ENCODE measurements around the gene TRAPPC11. TPM values are rescaled to one million over a fixed set of nuclear protein-coding genes. Genes with fewer than 3 reads are reported as not detected.

The TRAPPC11 gene
- polyA plus RNA-seq, 1 of the 3 experiments (the other 2 are of a cell fraction) = 18.8 TPM

DNA sequence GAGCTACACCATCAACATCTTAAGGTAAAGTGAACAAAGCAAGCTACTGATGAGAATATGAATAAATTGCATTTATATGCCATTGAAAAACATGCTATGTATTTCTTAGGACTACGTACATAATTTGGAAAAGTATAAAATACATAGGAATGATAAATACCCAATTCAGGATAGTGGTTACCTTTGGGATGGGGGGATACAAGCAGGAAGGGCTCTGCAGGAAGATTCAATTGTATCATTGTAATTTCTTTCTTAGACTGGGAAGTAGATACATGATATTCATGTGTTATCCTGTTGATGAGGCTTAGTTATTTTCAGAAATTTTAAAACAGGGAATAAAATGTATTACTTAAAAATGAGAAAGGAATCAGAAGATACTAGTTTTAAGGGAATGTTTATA, 43.4 kb downstream of the TRAPPC11 start:
- no peak for DNase-seq
- H3K27ac ChIP-seq (ENCODE audit: low read depth in 2 of 2, low read length in 1 of 2) = no peak overlapping the region
- no peaks in the 10 kb centered on the region for H3K27me3 ChIP-seq (ENCODE audit: insufficient read depth)
- no peak overlapping the region for H2AFZ ChIP-seq (ENCODE audit: low read depth)
- H3K36me3 ChIP-seq (replicated peaks in 1 of 2; ENCODE audit: control insufficient read depth in 1 of 2, insufficient read depth in 2 of 2, low read length in 1 of 2) = peaks cover 73 to 74% of the 10 kb centered on the region in 2 experiments
- no peak overlapping the region for H3K4me3 ChIP-seq (ENCODE audit: low read depth in 2 of 2, low read length in 1 of 2)
- ChIA-PET CTCF (interaction anchor here (0.9 to 1.5 kb wide), 2 partner anchors 19 to 23 kb away, joined by 3 read pairs; no protein-coding TSS in a partner anchor), POLR2A (no interaction called here)
- no peaks in the 10 kb centered on the region for H3K79me2 ChIP-seq (ENCODE audit: insufficient read depth)
- no peaks in the 10 kb centered on the region for H3F3A ChIP-seq (replicated peaks; ENCODE audit: insufficient read depth)
- no peak overlapping the region for H3K4me2 ChIP-seq
- 40% methylated on average over 1 of the region's 1 CpG for WGBS (ENCODE audit: low lambda C conversion rate)
- H3K9me2 ChIP-seq = no peaks in the 10 kb centered on the region
- no peak for TF ChIP-seq ZBTB33 (IDR thresholded peaks at IDR 0.05; ENCODE audit: borderline replicate concordance, low read depth)
- no peak for TF ChIP-seq TEAD4 (IDR thresholded peaks at IDR 0.05; ENCODE audit: borderline replicate concordance, insufficient read depth)
- TF ChIP-seq POLR2AphosphoS5 (IDR thresholded peaks at IDR 0.05; ENCODE audit: low read depth, low read length) = no peak
- no peak for TF ChIP-seq FOSL2 (IDR thresholded peaks at IDR 0.05; ENCODE audit: borderline replicate concordance, low read depth)
- H3K4me1 ChIP-seq (ENCODE audit: control insufficient read depth in 1 of 2, insufficient read depth in 2 of 2, low read depth in 1 of 2, low read length in 1 of 2) = no peaks in the 10 kb centered on the region
- H3K9me3 ChIP-seq = no peaks in the 10 kb centered on the region
- no peak overlapping the region for H3K9ac ChIP-seq
- H4K20me1 ChIP-seq (ENCODE audit: insufficient read depth) = no peaks in the 10 kb centered on the region

DNA sequence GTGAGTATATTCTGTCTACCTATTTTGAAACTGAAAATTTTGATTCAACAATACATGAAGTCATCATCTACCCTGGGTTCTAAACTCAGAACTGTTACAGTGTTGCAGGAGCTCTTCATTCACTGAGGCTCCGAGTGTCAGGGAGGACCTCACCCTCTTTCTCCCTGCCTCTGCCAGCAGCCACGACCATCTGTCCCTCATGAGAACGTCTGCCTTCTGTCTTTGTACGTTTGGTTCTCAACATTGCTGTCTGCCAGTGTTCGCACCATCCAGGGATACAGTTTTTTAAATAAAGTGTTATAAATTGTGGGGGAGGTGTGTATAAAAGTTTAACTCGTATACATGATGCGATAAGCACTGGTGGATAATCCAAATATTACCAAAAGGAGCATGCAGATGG, 55.5 kb downstream of the TRAPPC11 start:
- 87% methylated on average over 7 of the region's 7 CpGs for WGBS (ENCODE audit: low lambda C conversion rate)
- H3K27ac ChIP-seq (ENCODE audit: low read depth in 2 of 2, low read length in 1 of 2) = no peak overlapping the region
- no peaks in the 10 kb centered on the region for H3K27me3 ChIP-seq (ENCODE audit: insufficient read depth)
- no peaks in the 10 kb centered on the region for H3K4me1 ChIP-seq (ENCODE audit: control insufficient read depth in 1 of 2, insufficient read depth in 2 of 2, low read depth in 1 of 2, low read length in 1 of 2)
- no peak overlapping the region for H3K9ac ChIP-seq
- ChIA-PET POLR2A (no interaction called here), CTCF (no interaction called here)
- no peak for TF ChIP-seq FOSL2 (IDR thresholded peaks at IDR 0.05; ENCODE audit: borderline replicate concordance, low read depth)
- TF ChIP-seq EP300 (IDR thresholded peaks at IDR 0.05; ENCODE audit: borderline replicate concordance in 1 of 2, low read depth in 1 of 2, low read length in 1 of 2) = no peak
- TF ChIP-seq RXRA (IDR thresholded peaks at IDR 0.05; ENCODE audit: borderline replicate concordance, low read depth) = no peak
- TF ChIP-seq GATA2 (CRISPR knock-in tag; IDR thresholded peaks at IDR 0.05) = no peak
- no peak overlapping the region for H2AFZ ChIP-seq (ENCODE audit: low read depth)
- H4K20me1 ChIP-seq (ENCODE audit: insufficient read depth) = no peaks in the 10 kb centered on the region
- H3K9me3 ChIP-seq = no peaks in the 10 kb centered on the region
- no peak for DNase-seq
- no peaks in the 10 kb centered on the region for H3K79me2 ChIP-seq (ENCODE audit: insufficient read depth)
- H3K4me3 ChIP-seq (ENCODE audit: low read depth in 2 of 2, low read length in 1 of 2) = no peak overlapping the region
- no peak overlapping the region for H3K4me2 ChIP-seq
- no peaks in the 10 kb centered on the region for H3K9me2 ChIP-seq
- H3K36me3 ChIP-seq (replicated peaks in 1 of 2; ENCODE audit: control insufficient read depth in 1 of 2, insufficient read depth in 2 of 2, low read length in 1 of 2) = peaks cover 27 to 34% of the 10 kb centered on the region in 2 experiments
- H3F3A ChIP-seq (replicated peaks; ENCODE audit: insufficient read depth) = no peaks in the 10 kb centered on the region

- no peak overlapping the region for H2AFZ ChIP-seq (ENCODE audit: low read depth)
- no peaks in the 10 kb centered on the region for H3F3A ChIP-seq (replicated peaks; ENCODE audit: insufficient read depth)
- H3K9me2 ChIP-seq = no peaks in the 10 kb centered on the region
- no peak overlapping the region for H3K9ac ChIP-seq
- H3K4me2 ChIP-seq = no peak overlapping the region
- POLR2A ChIA-PET = no interaction called here
- H3K27ac ChIP-seq (ENCODE audit: low read depth in 2 of 2, low read length in 1 of 2) = no peak overlapping the region
- no peaks in the 10 kb centered on the region for H4K20me1 ChIP-seq (ENCODE audit: insufficient read depth)
- no peaks in the 10 kb centered on the region for H3K79me2 ChIP-seq (ENCODE audit: insufficient read depth)
- no peak overlapping the region for H3K4me3 ChIP-seq (ENCODE audit: low read depth in 2 of 2, low read length in 1 of 2)
- CTCF ChIA-PET = no interaction called here
- 91% methylated on average over 4 of the region's 4 CpGs for WGBS (ENCODE audit: low lambda C conversion rate)
- no peak for TF ChIP-seq GABPA (IDR thresholded peaks at IDR 0.05; ENCODE audit: low read depth)
- TF ChIP-seq RCOR1 (IDR thresholded peaks at IDR 0.05; ENCODE audit: low read length) = no peak
- TF ChIP-seq EZH2phosphoT487 (IDR thresholded peaks at IDR 0.05; ENCODE audit: borderline replicate concordance, low read depth) = no peak
- TF ChIP-seq MEF2A (IDR thresholded peaks at IDR 0.05; ENCODE audit: borderline replicate concordance, low read depth) = no peak
- TF ChIP-seq RXRA (IDR thresholded peaks at IDR 0.05; ENCODE audit: borderline replicate concordance, low read depth) = no peak
- no peak for TF ChIP-seq RFX5 (IDR thresholded peaks at IDR 0.05; ENCODE audit: low read length)
- TF ChIP-seq, protein P1, sequence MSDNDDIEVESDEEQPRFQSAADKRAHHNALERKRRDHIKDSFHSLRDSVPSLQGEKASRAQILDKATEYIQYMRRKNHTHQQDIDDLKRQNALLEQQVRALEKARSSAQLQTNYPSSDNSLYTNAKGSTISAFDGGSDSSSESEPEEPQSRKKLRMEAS (IDR thresholded peaks at IDR 0.05; ENCODE audit: low read depth) = no peak
- no peaks in the 10 kb centered on the region for H3K4me1 ChIP-seq (ENCODE audit: control insufficient read depth in 1 of 2, insufficient read depth in 2 of 2, low read depth in 1 of 2, low read length in 1 of 2)
- no peaks in the 10 kb centered on the region for H3K9me3 ChIP-seq
- H3K36me3 ChIP-seq (replicated peaks in 1 of 2; ENCODE audit: control insufficient read depth in 1 of 2, insufficient read depth in 2 of 2, low read length in 1 of 2) = peaks cover 18 to 26% of the 10 kb centered on the region in 2 experiments
- DNase-seq = no peak
- no peaks in the 10 kb centered on the region for H3K27me3 ChIP-seq (ENCODE audit: insufficient read depth)
These were observed 57.2 kb downstream of the TRAPPC11 start for GRCh38 chr4:183716302-183716701.
